Loucy (cell line): ENCODE results near the gene SHROOM3.

ENCODE experiments used
- H2AFZ ChIP-seq: fragments of 200-600 bp; sonication (generic); 2 replicates; pipeline ENCODE4 v1.6.0; 2016; ENCODE audit warnings: antibody characterized with exemption, mild to moderate bottlenecking, low read length, moderate library complexity
- H3F3A ChIP-seq: fragments of 200-600 bp; 2 replicates; pipeline ENCODE4 v1.6.0; 2016; ENCODE audit warnings: antibody characterized with exemption, low read depth, mild to moderate bottlenecking
- H3K27me3 ChIP-seq: fragments of 200-600 bp; sonication (generic); 2 replicates; pipeline ENCODE4 v1.6.1; 2014; ENCODE audit warnings: low read length, mild to moderate bottlenecking; ENCODE audit not compliant: insufficient read depth, poor library complexity, severe bottlenecking
- H3K36me3 ChIP-seq: fragments of 200-600 bp; sonication (generic); 2 replicates; pipeline ENCODE4 v1.6.1; 2016; ENCODE audit warnings: low read length; ENCODE audit not compliant: insufficient read depth
- H3K4me1 ChIP-seq: fragments of 200-600 bp; sonication (generic); 2 replicates; pipeline ENCODE4 v1.5.1; 2014; ENCODE audit warnings: low read length, mild to moderate bottlenecking; ENCODE audit not compliant: insufficient read depth, poor library complexity, severe bottlenecking
- H3K4me2 ChIP-seq: fragments of 200-600 bp; sonication (generic); 2 replicates; pipeline ENCODE4 v1.6.0; 2014; ENCODE audit warnings: antibody characterized with exemption, low read length, low read depth, mild to moderate bottlenecking; ENCODE audit not compliant: poor library complexity, severe bottlenecking
- H3K4me3 ChIP-seq: fragments of 200-600 bp; sonication (generic); 2 replicates; pipeline ENCODE4 v1.5.1; 2014; ENCODE audit warnings: low read length, mild to moderate bottlenecking, mixed read lengths; ENCODE audit not compliant: poor library complexity, severe bottlenecking
- H3K79me2 ChIP-seq: fragments of 200-600 bp; sonication (generic); 2 replicates; pipeline ENCODE4 v1.6.1; 2014; ENCODE audit warnings: low read length; ENCODE audit not compliant: insufficient read depth
- H3K9ac ChIP-seq: fragments of 200-600 bp; sonication (generic); 2 replicates; pipeline ENCODE4 v1.6.0; 2014; ENCODE audit warnings: mild to moderate bottlenecking, low read depth, low read length, moderate library complexity; ENCODE audit not compliant: poor library complexity, severe bottlenecking
- H3K9me2 ChIP-seq: fragments of 200-600 bp; sonication (generic); replicated peaks from 2 replicates; pipeline ENCODE4 v1.6.1; 2016; ENCODE audit warnings: low read depth, low read length, mixed read lengths
- H3K9me3 ChIP-seq: fragments of 200-600 bp; sonication (generic); 2 replicates; pipeline ENCODE4 v1.6.1; 2014; ENCODE audit warnings: mild to moderate bottlenecking, antibody characterized with exemption, low read length, low read depth; ENCODE audit not compliant: insufficient read depth
- H4K20me1 ChIP-seq: fragments of 200-600 bp; sonication (generic); 2 replicates; pipeline ENCODE4 v1.6.0; 2014; ENCODE audit warnings: antibody characterized with exemption, low read length, mild to moderate bottlenecking; ENCODE audit not compliant: insufficient read depth, poor library complexity, severe bottlenecking
- CTCF ChIP-seq: fragments of 200-600 bp; sonication (generic); conservative IDR thresholded peaks from 2 replicates; pipeline ENCODE4 v1.5.1; 2014; ENCODE audit warnings: mild to moderate bottlenecking, antibody characterized with exemption, low read length
- EZH2phosphoT487 ChIP-seq: fragments of 200-600 bp; IDR thresholded peaks from 2 replicates; pipeline ENCODE4 v1.6.1; 2018; ENCODE audit warnings: antibody characterized with exemption, mild to moderate bottlenecking, moderate library complexity, borderline replicate concordance

The SHROOM3 gene

GRCh38 chr4:76708971-76709771 is 274.1 kb downstream of the SHROOM3 start:
- no peaks in the 10 kb centered on the region for H3F3A ChIP-seq
- no peaks in the 10 kb centered on the region for H3K9me2 ChIP-seq
- no peaks in the 10 kb centered on the region for H3K79me2 ChIP-seq
- H3K9ac ChIP-seq = no peak overlapping the region
- H4K20me1 ChIP-seq = no peaks in the 10 kb centered on the region
- no peak overlapping the region for H2AFZ ChIP-seq
- no peaks in the 10 kb centered on the region for H3K27me3 ChIP-seq
- no peaks in the 10 kb centered on the region for H3K9me3 ChIP-seq
- no peak overlapping the region for H3K4me2 ChIP-seq
- TF ChIP-seq EZH2phosphoT487 = no peak
- TF ChIP-seq CTCF = no peak
- H3K36me3 ChIP-seq = no peaks in the 10 kb centered on the region
- H3K4me3 ChIP-seq = no peak overlapping the region
- no peaks in the 10 kb centered on the region for H3K4me1 ChIP-seq

- Histone ChIP-seq H3F3A (no peaks in the 10 kb centered on the region), H3K4me2 (no peak overlapping the region), H3K36me3 (no peaks in the 10 kb centered on the region), H3K9me3 (no peaks in the 10 kb centered on the region), H3K9ac (no peak overlapping the region), H2AFZ (no peak overlapping the region), H3K4me3 (no peak overlapping the region), H3K79me2 (no peaks in the 10 kb centered on the region), H3K4me1 (no peaks in the 10 kb centered on the region), H4K20me1 (no peaks in the 10 kb centered on the region), H3K9me2 (no peaks in the 10 kb centered on the region), H3K27me3 (no peaks in the 10 kb centered on the region)
- TF ChIP-seq EZH2phosphoT487 (no peak), CTCF (no peak)
Observed at GRCh38 chr4:76709772-76710090, 274.7 kb downstream of the SHROOM3 start.

- H3K9me3 ChIP-seq = no peaks in the 10 kb centered on the region
- no peak overlapping the region for H3K4me2 ChIP-seq
- peaks cover 9% of the 10 kb centered on the region for H3K4me1 ChIP-seq
- H3K4me3 ChIP-seq = no peak overlapping the region
- H3K79me2 ChIP-seq = no peaks in the 10 kb centered on the region
- no peak overlapping the region for H2AFZ ChIP-seq
- H3F3A ChIP-seq = no peaks in the 10 kb centered on the region
- no peak overlapping the region for H3K9ac ChIP-seq
- H3K27me3 ChIP-seq = no peaks in the 10 kb centered on the region
- H3K9me2 ChIP-seq = no peaks in the 10 kb centered on the region
- TF ChIP-seq CTCF = no peak
- TF ChIP-seq EZH2phosphoT487 = no peak
- H3K36me3 ChIP-seq = no peaks in the 10 kb centered on the region
- no peaks in the 10 kb centered on the region for H4K20me1 ChIP-seq
Observed at GRCh38 chr4:76712564-76712963, 277.5 kb downstream of the SHROOM3 start.
